H1 (cell line): Measurements from ENCODE around the gene SRRM4. TPM values are rescaled to one million over a fixed set of nuclear protein-coding genes. Genes with fewer than 3 reads are reported as not detected.

Source experiments
- BRCA1 ChIP-seq: IDR thresholded peaks from 2 replicates; pipeline ENCODE4 v1.6.1; 2012; ENCODE audit warnings: low read depth, low read length, improper control_type of control experiment
- KDM4A ChIP-seq: IDR thresholded peaks from one replicate; pipeline ENCODE4 v1.7.1; 2012; ENCODE audit warnings: low read depth, mild to moderate bottlenecking, moderate library complexity, low read length, inconsistent platforms; ENCODE audit not compliant: severe bottlenecking
- MAX ChIP-seq: IDR thresholded peaks from 2 replicates; pipeline ENCODE4 v1.6.1; 2012; ENCODE audit warnings: inconsistent platforms
- RNF2 ChIP-seq: fragments of 200-900, 300-1000 bp; sonication (generic); IDR thresholded peaks from 2 replicates; pipeline ENCODE4 v1.7.1; 2016; ENCODE audit warnings: borderline replicate concordance, low read depth, mild to moderate bottlenecking, antibody characterized with exemption, low read length; ENCODE audit not compliant: poor library complexity, severe bottlenecking; ENCODE audit errors: missing control alignments
- SUZ12 ChIP-seq: fragments of 200-600 bp; sonication (generic); IDR thresholded peaks from 2 replicates; pipeline ENCODE4 v1.6.1; 2012; ENCODE audit warnings: mild to moderate bottlenecking, inconsistent platforms, low read length, moderate library complexity, mixed read lengths
- TBP ChIP-seq: IDR thresholded peaks from 2 replicates; pipeline ENCODE4 v1.6.1; 2011; ENCODE audit warnings: low read depth, low read length, improper control_type of control experiment
- polyA plus RNA-seq, 7 experiments: library from polyadenylated mRNA; depleted of rRNA in 3 of 7; stranded (reverse) in 5 of 7; unstranded in 2 of 7; fragments of >200 nt in 5 of 7; fragments of 200-250 nt in 2 of 7; gene quantifications; 1 replicate in 5 of 7; 2 replicates in 1 of 7; 4 replicates in 1 of 7; pipeline versions ENCODE4 v1.2.1 to v1.2.3, GENCODE V29; 2011 to 2013; ENCODE audit warnings: missing spikeins in 2 of 7, mixed read lengths in 2 of 7
- total RNA-seq: library from RNA; stranded (reverse); fragmentation: NEBNext Ultra II Directional; extraction: Animal tissue kit (Norgen Biotek cat#: 25700); gene quantifications from 2 replicates; pipeline ENCODE4 v1.2.1, GENCODE V29; 2021

SRRM4 gene
- total and polyA plus RNA-seq, 2 of the 8 experiments (the other 6 are each of a cell fraction or from before 2014, with no cell fraction given): 0.53 to 1.1 TPM

GRCh38 chr12:119129827-119130434 lies 148.6 kb downstream of the SRRM4 start (continued):
- TF ChIP-seq BRCA1: no peak
- TF ChIP-seq RNF2: no peak
- no peak for TF ChIP-seq KDM4A
- no peak for TF ChIP-seq SUZ12
- TF ChIP-seq MAX: no peak
- no peak for TF ChIP-seq TBP
